GM23338 (cell line): ENCODE measurements around the gene B4GALNT4.

Experiments used
- CTCF ChIP-seq, 2 experiments: fragments of 200-600 bp in 1 of 2; sonication (generic) in 1 of 2; conservative IDR thresholded peaks; 2 replicates each; pipeline versions ENCODE4 v1.5.1 to v1.6.1; 2016 to 2017; ENCODE audit warnings: antibody characterized with exemption in 2 of 2, low read depth in 2 of 2, mild to moderate bottlenecking in 2 of 2, moderate library complexity in 1 of 2
- EZH2 ChIP-seq: fragments of 200-600 bp; sonication (generic); IDR thresholded peaks from one replicate; pipeline ENCODE4 v1.8.0; 2017; ENCODE audit warnings: antibody characterized with exemption, mild to moderate bottlenecking, low read depth; ENCODE audit not compliant: unreplicated experiment
- NANOG ChIP-seq: IDR thresholded peaks from 2 replicates; pipeline ENCODE4 v1.6.1; 2016; ENCODE audit warnings: antibody characterized with exemption, borderline replicate concordance
- POLR2AphosphoS5 ChIP-seq: IDR thresholded peaks from 2 replicates; pipeline ENCODE4 v1.6.1; 2016; ENCODE audit warnings: antibody characterized with exemption, low read depth
- ZNF331 ChIP-seq: fragments of 250-450 bp; sonication (Bioruptor Pico); IDR thresholded peaks from 2 replicates; pipeline ENCODE4 v1.5.0; 2020; ENCODE audit warnings: low read depth, mild to moderate bottlenecking, moderate library complexity

- TF ChIP-seq CTCF (conservative IDR thresholded peaks at IDR 0.05; ENCODE audit: low read depth in 2 of 2): no peak
- TF ChIP-seq POLR2AphosphoS5: no peak
- no peak for TF ChIP-seq ZNF331 (CRISPR knock-in tag)
- no peak for TF ChIP-seq EZH2
- no peak for TF ChIP-seq NANOG
These were observed 7.4 kb downstream of the B4GALNT4 start for GRCh38 chr11:376531-377173.
